GM19099 (cell line): ENCODE measurements around the gene FLT3.

Source experiments
- POLR2A ChIP-seq: IDR thresholded peaks from 3 replicates; pipeline ENCODE4 v1.6.1; 2011; ENCODE audit warnings: low read depth; ENCODE audit not compliant: insufficient read length; ENCODE audit errors: extremely low read depth

Gene FLT3

DNA sequence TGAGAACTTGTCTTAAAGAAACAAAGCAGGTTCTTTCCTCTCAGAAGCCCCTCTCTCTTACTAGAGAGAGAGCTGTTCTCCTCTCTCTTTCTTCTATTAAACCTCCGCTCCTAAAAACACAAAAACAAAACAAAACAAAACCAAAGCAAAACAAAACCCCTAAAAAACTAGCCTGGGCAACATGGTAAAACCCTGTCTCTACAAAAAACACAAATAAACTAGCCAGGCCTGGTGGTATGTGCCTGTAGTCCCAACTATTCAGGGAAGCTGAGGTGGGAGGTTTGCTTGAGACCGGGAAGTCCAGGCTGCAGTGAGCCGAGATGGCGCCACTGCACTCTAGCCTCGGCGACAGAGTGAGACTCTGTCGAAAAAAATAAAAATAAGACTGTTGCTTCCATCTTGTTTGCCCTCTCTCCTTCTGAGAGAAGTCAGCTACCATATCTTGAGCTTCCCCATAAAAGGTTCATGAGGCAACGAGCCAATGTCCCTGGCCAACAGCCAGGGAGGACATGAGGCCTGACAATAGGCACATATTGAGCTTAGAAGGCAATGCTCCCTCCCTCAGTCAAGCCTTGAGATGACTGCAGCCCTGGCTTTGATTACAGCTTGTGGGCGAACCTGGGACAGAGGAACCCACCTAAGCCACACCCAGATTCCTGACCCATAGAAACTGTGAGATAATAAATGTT is 17.5 kb upstream of the FLT3 start:
- TF ChIP-seq POLR2A: no peak

DNA sequence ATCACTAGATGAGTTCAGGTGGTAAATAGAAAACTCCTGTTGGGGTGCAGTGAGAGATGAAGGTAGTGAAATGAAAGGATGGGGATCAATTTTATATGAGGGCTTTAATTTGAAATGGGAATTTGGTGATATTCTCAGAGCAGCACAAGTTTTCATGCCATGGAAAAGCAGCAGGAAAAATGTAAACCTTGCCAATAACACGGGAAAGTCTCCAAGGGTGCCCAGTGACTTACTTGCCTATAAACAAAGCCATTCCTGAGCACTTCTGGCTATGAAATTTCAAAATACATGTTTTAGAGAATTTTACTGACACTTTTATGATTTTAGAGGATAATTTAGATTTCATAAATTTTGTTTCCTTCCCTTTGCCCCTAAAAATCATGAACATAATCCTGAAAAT is 16.4 kb upstream of the FLT3 start:
- no peak for TF ChIP-seq POLR2A

DNA sequence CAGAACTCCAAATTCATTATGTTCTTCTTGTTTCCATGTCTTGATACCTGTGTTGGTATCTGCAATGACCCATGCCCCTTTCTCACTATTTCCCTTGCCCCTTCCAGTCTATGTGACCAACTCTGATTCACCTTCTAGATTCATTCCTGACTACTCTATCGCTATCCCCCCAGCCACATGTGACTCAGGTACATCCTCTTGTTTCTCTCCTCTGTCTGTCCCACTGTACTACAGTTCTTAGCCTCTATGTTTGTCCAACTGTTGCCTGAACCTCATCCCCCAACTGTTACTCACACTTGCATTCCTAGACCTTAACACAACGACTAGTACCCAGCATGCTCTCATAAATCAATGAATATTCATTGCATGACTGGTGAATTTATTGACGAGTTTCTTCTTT is 10.0 kb upstream of the FLT3 start:
- no peak for TF ChIP-seq POLR2A

DNA sequence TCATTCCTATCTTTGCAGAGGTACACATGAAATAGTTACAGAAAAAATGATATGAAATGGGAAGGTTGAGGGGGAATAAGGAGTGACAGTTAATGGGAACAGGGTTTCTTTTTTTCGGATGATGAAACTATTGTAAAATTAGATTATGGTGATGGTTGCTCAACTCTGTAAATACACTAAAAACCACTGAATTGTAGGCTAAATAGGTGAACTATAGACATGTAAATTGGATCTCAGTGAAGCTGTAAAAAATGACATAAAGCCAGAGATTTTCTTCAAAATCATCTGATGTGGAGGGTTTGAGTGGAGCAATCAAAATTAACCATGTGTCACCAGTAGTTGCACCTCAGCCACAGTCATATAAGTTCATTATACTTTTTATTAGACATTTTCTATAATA is 6.6 kb upstream of the FLT3 start:
- TF ChIP-seq POLR2A: no peak

DNA sequence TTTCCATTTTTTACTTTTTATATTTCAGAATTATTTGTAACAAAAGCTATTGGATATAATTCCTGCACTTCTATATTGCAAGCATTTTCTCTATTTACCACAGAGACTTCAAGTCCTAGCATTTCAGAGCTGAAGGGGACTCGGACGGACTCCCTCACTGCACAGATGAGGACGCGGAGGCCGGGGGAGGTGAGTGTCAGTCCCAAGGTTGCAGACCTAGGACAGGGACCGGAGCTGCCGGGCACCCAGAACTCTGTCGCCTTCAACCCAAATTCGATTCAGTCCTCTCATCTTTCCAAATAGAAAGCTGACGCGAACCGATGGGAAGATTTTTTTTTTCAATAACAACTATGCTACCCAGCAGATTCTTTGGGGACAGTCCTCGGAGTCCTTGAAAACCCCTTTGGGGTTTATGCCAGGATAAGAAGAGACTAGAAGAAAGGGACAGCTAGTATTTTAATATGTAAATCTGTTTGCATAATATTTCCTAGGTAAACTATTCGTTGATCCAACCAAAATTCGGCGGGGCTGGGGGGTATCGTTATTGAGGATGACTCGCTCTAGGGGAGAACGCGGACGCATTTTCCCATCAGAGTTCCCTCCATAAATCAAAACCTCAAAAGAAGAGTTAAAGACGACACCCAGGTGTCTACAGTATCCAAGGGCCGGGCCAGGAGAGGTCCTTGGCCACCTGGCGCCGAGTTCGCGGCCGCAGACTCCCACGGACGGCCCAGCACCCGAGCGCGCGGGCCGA is 803 bp downstream of the FLT3 start:
- no peak for TF ChIP-seq POLR2A

DNA sequence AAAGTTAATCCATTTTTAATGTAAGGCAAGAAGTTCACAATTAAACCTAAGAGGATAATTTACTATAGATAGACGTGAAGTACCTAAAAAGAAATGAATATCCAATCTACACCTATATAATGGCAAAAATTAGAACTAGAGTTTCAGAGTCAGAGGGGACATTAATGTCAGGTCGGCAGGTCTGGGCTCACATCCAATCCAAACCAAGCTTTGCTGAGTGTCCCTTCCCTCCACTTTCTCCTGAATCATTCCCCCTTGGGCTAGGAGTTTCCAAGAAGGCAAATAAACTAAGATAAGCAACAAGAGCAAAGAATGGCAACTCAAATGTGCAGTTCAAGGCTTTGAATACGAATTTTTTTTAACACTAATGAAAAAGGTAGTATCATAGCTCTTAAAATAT is 2.9 kb downstream of the FLT3 start:
- TF ChIP-seq POLR2A: no peak

DNA sequence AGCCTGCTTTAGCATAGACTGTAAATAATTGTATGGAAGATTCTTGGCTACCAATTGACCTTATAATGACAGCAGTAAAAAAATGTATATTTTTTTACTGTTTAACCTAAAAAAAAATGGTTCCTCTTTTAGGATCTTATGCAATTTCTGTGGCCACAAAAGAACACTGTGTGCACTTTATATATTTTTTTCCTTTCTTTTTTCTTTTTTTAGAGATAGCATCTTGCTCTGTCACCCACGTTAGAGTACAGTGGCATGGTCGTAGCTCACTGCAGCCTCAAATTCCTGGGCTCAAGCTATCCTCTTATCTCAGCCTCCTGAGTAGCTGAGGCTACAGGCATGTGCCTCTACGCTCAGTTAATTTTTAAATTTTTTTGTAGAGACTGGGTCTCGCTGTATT is 6.1 kb downstream of the FLT3 start:
- TF ChIP-seq POLR2A: no peak

DNA sequence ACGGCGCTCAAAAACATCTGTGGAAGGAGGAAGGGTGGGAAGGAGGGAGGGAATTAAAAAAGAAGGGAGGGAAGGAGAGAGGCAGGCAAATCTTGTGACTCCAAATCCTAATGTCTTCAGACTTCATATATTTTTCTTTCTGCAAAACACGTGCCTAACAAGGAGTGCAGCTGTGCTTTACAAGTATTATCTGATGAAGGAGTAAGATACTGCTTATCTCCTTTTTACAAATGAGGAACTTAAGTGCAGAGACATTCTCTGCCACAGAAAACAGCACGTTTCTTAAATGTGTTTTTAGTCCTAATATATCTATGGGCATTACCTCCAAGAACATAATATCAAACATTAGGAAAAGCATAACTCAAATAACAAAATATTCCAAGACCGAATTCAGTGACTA is 6.5 kb downstream of the FLT3 start:
- no peak for TF ChIP-seq POLR2A

DNA sequence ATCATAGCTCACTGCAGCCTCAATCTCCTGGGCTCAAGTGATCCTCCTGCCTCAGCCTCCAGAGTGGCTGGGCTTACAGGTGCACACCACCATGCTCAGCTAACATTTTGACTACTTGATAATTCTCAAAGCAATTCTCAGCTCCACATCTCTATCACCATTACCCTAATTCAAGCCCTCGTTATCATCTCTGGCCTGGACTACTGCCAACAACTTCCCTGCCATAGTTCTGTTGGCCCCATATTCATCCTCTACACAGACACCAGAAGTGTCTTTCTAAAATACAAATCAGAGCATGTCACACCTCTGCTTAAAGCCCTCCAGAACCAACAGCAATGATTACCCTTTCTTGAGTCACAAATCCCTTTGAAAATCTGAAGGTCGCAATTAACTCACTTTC is 7.9 kb downstream of the FLT3 start:
- no peak for TF ChIP-seq POLR2A

DNA sequence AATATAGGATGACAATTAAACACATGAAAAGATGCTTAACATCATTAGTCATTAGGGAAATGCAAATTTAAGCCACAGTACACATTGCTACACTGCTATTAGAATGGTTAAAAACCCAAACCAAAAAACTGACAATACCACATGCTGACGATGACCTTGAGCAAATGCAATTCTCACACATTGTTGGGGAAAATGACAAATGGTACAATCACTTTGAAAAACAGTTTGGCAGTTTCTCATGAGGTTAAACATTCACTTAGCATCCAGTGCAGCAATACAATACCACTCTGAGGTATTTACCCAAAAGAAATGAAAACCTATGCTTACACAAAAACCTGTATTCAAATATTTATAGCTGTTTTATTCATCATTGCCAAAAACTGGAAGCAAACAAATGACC is 11.3 kb downstream of the FLT3 start:
- no peak for TF ChIP-seq POLR2A

DNA sequence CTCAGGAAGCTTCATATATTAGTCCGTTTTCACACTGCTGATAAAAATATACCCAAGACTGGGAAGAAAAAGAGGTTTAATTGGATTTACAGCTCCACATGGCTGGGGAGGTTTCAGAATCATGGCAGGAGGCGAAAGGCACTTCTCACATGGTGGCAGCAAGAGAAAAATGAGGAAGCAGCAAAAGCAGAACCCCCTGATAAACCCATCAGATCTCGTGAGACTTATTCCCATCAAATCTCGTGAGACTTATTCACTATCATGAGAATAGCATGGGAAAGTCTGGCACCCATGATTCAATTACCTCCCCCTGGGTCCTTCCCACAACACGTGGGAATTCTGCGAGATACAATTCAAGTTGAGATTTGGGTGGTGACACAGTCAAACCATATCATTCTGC is 23.1 kb downstream of the FLT3 start:
- TF ChIP-seq POLR2A: no peak

DNA sequence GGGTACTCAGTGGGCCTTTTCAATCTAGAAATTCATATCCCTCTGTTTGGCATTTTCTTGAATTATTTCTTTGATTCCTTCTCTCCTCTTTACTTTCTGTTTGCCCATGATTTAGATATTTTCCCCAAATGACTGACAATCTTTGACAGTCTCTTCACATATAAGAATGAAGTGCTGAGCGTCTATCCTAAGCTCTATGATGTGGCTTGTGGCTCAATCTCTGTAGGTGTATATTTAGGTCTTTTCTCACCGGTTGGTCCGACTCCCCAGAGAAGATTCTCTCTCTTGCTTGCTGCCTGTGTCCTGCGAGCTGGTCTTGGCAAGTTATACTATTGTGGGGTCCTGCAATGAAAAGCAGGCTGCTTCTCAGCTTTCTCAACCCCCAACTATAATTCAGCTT is 29.0 kb downstream of the FLT3 start:
- TF ChIP-seq POLR2A: no peak

DNA sequence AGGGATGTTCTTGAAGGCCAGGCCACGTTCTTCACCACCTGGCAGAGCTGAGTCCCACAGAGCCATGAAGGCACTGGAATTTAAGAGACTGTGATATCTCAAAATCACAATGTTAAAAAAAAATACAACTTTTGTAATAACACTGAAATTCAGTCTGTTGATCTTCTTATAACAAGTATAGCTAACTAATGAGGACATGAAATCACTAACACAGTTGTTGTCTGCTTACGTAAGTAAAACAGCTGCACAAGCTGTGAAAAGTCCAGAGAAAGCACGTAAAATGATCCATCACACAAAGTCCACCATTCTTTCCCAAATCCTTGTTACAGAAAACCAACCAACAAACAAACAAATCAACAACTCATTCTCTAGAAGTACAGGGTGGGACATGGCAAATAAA is 32.9 kb downstream of the FLT3 start:
- TF ChIP-seq POLR2A: no peak

DNA sequence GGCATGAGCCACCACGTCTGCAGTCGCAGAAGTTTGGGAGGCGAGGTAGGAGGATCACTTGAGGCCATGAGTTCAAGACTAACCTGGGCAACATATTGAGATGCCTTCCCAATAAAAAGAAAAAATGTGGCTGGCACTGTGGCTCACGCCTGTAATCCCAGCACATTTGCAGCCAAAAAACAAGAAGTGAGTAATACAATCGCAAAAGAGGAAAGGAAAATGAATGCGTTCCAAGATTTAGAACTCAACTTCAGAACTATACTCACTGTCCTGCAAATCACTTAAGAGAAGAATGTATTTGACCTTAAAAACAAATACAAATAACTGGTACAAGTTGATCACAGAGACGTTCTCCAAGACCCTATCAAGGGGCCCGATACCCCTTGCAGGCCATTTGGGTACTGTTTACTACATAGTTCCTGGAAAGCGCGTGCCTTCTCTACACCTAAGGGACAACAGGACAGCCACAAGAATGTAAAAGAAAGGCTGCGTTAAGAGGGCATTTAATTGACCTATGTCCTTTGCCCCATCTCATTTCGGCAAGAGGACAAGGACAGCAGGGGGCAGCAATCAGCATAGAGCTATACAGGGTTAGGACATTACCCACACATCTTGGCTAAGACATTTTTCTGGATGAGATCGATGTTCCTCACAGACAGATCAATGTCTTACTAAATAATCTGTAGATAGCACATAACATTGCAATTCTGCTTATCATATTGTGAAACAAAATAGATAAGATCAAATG is 41.3 kb downstream of the FLT3 start:
- no peak for TF ChIP-seq POLR2A

DNA sequence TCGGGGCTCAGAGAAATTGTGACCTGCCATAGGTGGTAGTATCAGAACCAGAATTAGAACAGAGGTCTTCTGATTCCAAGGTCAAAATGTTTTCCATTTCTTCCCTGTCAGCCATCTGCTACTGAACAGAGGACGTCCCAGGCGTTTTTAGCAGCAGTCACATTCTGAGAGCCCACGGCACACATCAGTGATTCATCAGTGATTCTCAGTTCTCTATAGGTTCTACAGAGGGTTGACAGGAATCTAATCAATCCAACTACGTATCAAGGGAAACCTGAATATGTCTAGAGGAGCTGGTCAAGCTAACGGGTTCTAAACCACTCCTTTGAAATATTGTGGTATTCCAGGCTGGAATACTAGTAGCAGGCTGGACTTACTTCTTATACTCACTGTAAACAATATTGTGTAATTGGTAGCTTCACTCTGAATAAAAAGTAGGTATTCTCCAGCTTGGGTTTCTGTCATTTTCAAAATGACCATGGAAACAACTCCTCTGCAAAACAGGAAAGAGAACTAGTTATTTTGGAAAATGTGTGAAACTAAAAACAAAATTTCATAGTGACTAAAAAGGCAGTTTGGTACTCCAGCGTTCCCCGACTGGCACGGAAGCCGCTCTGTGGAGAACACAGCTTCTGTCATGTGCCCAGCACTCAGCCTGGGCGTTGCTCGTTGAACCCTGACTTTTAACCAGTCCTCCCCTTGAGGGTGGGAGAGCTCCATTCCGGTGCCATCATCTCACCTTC is 43.2 kb downstream of the FLT3 start:
- TF ChIP-seq POLR2A: no peak

DNA sequence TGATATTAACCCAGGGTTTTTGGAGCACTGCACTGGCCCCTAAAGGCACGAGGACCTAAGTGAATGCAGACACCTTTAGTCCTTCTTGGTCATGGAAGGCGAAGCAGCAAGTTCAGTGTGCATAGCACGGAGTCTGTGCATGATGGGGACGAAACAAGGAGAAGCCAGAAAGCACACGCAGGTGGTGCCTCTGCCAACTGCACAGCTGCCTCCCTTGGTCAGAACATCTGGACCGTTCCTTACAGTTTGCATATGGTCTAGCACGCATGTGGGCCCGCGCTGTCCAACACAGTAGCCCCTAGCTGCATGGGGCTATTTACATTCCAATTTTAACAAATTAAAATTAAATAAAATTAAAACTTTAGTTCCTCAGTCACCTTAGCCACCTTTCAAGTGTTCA is 44.0 kb downstream of the FLT3 start:
- TF ChIP-seq POLR2A: no peak

DNA sequence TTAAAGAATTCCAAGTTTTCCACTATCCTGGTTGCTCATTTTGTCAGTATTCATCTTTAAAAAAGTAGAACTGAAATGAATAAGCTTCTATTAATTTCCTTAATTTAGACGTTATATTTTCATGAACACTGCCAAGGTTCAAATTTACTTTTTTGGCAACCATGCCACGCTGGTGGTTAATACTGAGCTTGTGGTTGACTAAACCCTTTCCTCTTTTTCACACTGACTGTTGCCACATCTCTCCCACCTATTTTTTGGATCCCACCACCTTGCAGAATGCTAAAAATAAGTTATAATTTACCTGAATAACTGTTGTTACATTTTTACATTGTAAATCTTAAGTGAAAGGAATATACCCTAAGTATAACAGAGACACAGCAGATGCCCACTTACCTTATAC is 45.0 kb downstream of the FLT3 start:
- TF ChIP-seq POLR2A: no peak
